ENCODE data around the gene ABCG4.
"Not testable (repeated sequence)": the region's sequence is repeated elsewhere in the genome, so short reads cannot be mapped to it uniquely, and the experiment has no call there.

ABCG4 gene

DNA sequence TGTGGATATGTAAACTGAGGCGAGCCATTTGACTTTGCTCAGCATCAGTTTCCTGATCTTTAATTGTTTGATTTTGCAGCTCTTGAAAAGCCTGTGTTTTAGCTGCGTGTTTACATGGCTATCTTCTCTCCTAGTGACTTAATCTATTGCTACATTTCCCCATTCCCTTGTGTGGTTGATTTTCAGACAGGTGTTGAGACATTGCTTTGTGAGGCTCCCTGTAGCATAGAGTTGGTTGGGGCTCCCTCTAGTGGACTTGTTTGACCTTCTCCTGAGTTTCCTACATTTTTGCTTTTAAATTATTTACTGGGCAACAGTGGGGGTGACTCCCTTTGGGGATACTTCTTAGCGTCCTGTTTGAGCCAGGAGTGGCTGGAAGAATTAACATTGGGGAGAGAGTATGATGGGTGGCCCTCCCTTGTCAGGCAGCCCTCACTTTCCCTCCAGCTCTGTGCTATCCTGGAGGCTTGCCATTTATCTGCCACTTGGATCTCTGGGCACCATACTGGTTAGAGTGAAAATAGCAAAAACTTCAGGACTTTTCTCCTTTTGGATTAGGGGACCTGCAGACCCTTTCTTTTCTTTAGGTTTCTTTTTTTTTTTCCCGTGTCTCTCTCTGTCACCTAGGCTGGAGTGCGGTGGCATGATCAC lies 48.1 kb downstream of the ABCG4 start:
- H4K20me1 ChIP-seq, result no peaks in the 10 kb centered on the region
- peak overlapping the region in 5 of 11 experiments; percentile 1 to 48 (median 12); a peak in 3 of 22 replicates for H3K27ac ChIP-seq
- no peaks in the 10 kb centered on the region for H3K27me3 ChIP-seq
- H3K4me1 ChIP-seq, result peaks cover 4 to 34% (median 17%) of the 10 kb centered on the region in 10 experiments; a peak in 18 of 20 replicates
- TF ChIP-seq Cebpa-rat (IDR thresholded peaks at IDR 0.05), result peak in 2 of 11 experiments; percentile 52 to 67; a peak in 2 of 22 replicates
- peak overlapping the region in 4 of 11 experiments; percentile 9 to 26 (median 14); a peak in 4 of 22 replicates for H3K4me2 ChIP-seq
- H3K9me3 ChIP-seq (replicated peaks in 1 of 11), result no peaks in the 10 kb centered on the region
- no peak overlapping the region for H3K9ac ChIP-seq
- no peak overlapping the region for H3K4me3 ChIP-seq
- no peaks in the 10 kb centered on the region for H3K36me3 ChIP-seq

DNA sequence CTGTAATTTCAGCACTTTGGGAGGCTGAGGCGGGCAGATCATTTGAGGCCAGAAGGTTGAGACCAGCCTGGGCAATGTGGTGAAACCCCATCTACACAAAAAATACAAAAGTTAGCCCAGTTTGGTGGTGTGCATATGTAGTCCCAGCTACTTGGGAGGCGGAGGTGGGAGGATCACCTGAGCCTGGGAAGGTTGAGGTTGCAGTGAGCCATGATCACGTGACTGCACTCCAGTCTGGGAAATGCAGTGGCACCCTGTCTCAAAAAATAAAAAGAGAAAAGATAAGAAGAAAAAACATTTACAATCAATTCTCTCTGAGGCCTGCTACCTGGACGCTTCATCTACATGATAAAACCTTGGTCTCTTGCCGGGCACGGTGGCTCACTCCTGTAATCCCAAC lies 50.1 kb downstream of the ABCG4 start:
- H3K27ac ChIP-seq, result no peak overlapping the region
- no peak overlapping the region for H3K4me2 ChIP-seq
- H3K4me3 ChIP-seq, result no peak overlapping the region
- no peaks in the 10 kb centered on the region for H3K27me3 ChIP-seq
- no peaks in the 10 kb centered on the region for H3K36me3 ChIP-seq
- no peaks in the 10 kb centered on the region for H4K20me1 ChIP-seq
- H3K9ac ChIP-seq, result 0 out of 22 replicates have a peak overlapping the region, but pooled peaks of 2 of the 11 experiments have one; percentile 1 to 3
- TF ChIP-seq Cebpa-rat (IDR thresholded peaks at IDR 0.05), result no peak
- no peaks in the 10 kb centered on the region for H3K9me3 ChIP-seq (replicated peaks in 1 of 11)
- peaks cover 4 to 24% (median 12%) of the 10 kb centered on the region in 10 experiments; a peak in 16 of 20 replicates for H3K4me1 ChIP-seq

DNA sequence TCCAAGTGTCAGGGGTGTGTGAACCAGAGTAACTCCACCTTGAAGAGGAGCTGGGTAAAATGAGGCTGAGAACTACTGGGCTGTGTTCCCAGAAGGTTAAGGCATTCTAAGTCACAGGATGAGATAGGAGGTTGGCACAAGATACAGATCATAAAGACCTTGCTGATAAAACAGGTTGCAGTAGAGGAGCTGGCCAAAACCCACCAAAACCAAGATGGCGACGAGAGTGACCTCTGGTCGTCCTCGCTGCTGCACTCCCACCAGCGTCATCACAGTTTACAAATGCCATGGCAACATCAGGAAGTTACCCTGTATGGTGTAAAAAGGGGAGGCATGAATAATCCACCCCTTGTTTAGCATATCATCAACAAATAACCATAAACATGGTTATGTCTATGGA lies 52.4 kb downstream of the ABCG4 start:
- H3K4me2 ChIP-seq; H3K9me3 ChIP-seq (replicated peaks in 1 of 11); H3K36me3 ChIP-seq; H3K27me3 ChIP-seq; H4K20me1 ChIP-seq; H3K27ac ChIP-seq; H3K4me3 ChIP-seq; H3K9ac ChIP-seq: not testable (repeated sequence)
- peaks cover 18 to 29% (median 21%) of the 10 kb centered on the region in 10 experiments for H3K4me1 ChIP-seq

DNA sequence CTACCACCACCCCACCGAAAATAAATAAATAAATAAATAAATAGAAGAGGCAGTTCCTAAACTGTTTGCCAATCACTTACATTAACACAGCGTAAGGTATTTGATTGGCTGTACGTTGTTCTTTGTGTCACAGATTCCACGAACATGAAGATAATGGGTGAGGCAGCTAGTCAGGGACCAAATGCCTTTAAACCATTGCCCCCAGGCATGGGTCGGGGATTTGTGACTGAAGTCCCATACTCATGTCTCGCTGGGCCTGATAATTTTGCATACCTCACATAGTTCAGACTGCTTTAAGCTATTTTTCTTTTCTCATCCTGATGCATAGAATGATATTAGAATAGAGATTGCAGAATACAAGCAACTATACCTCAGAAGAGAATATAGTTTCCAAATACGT lies 53.7 kb downstream of the ABCG4 start:
- Histone ChIP-seq H3K27me3 (no peaks in the 10 kb centered on the region), H3K4me3 (no peak overlapping the region), H3K9ac (no peak overlapping the region), H3K27ac (no peak overlapping the region), H3K4me2 (no peak overlapping the region), H3K4me1 (peaks cover 15 to 20% (median 19%) of the 10 kb centered on the region in 10 experiments), H4K20me1 (peaks cover 0 to 8% (median 4%) of the 10 kb centered on the region in 11 experiments; a peak in 12 of 22 replicates), H3K9me3 (replicated peaks in 1 of 11) (no peaks in the 10 kb centered on the region), H3K36me3 (no peaks in the 10 kb centered on the region)
- TF ChIP-seq Cebpa-rat (IDR thresholded peaks at IDR 0.05), result no peak

DNA sequence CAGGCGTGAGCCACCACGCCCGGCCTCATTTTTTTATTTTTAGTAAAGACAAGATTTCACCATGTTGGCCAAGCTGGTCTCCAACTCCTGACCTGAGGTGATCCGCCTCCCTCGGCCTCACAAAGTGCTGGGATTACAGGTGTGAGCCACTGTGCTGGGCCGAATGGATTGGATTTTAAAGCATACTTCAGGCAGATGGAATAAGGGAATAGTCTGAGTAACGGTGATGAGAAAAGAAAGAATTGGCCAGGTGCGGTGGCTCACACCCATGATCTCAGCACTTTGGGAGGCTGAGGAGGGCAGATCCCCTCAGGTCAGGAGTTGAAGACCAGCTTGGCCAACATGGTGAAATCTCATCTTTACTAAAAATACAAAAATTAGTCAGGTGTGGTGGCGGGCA lies 55.2 kb downstream of the ABCG4 start:
- Histone ChIP-seq H4K20me1 (peaks cover 15 to 23% (median 18%) of the 10 kb centered on the region in 11 experiments; a peak in 21 of 22 replicates), H3K27ac (peak overlapping the region in 2 of 11 experiments; percentile 5 to 89; a peak in 1 of 22 replicates), H3K4me1 (peaks cover 25 to 35% (median 30%) of the 10 kb centered on the region in 10 experiments), H3K27me3 (no peaks in the 10 kb centered on the region), H3K9me3 (replicated peaks in 1 of 11) (no peaks in the 10 kb centered on the region), H3K4me2 (peak overlapping the region in 6 of 11 experiments; percentile 85 to 97 (median 92); a peak in 8 of 22 replicates), H3K36me3 (peaks cover 0 to 9% (median 1%) of the 10 kb centered on the region in 11 experiments; a peak in 4 of 22 replicates), H3K9ac (no peak overlapping the region), H3K4me3 (no peak overlapping the region)
- no peak for TF ChIP-seq Cebpa-rat (IDR thresholded peaks at IDR 0.05)

DNA sequence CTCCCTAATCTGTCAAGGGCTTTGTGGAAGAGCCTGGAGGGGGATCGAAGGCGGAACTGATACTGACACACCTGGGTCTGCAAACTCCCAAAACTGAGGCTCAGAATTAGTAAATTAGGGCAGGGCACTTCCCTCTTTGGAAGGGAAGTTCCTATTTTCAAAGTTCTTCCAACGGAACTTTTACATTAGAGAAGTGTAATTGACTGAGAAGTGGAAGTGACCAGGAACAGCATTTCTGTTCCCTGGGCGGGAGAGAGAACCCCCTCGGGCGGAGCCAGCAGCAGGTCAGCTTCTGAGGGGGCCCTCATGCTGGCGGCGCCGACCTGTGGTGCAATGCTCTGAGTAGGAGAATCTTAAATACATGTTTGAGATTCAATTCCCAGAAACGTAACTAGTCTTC lies 56.2 kb downstream of the ABCG4 start:
- peaks cover 25 to 34% (median 29%) of the 10 kb centered on the region in 11 experiments; a peak in 21 of 22 replicates for H4K20me1 ChIP-seq
- peak overlapping the region; percentile 81 to 99 (median 97) for H3K4me3 ChIP-seq
- H3K4me2 ChIP-seq, result peak overlapping the region; percentile 85 to 97 (median 93)
- H3K9ac ChIP-seq, result peak overlapping the region; percentile 84 to 98 (median 92); a peak in 20 of 22 replicates
- H3K9me3 ChIP-seq (replicated peaks in 1 of 11), result no peaks in the 10 kb centered on the region
- H3K27me3 ChIP-seq, result no peaks in the 10 kb centered on the region
- H3K36me3 ChIP-seq, result peaks cover 0 to 14% (median 4%) of the 10 kb centered on the region in 11 experiments; a peak in 4 of 22 replicates
- peak overlapping the region; percentile 84 to 93 (median 89); a peak in 20 of 22 replicates for H3K27ac ChIP-seq
- no peak for TF ChIP-seq Cebpa-rat (IDR thresholded peaks at IDR 0.05)
- peaks cover 25 to 45% (median 38%) of the 10 kb centered on the region in 10 experiments for H3K4me1 ChIP-seq

DNA sequence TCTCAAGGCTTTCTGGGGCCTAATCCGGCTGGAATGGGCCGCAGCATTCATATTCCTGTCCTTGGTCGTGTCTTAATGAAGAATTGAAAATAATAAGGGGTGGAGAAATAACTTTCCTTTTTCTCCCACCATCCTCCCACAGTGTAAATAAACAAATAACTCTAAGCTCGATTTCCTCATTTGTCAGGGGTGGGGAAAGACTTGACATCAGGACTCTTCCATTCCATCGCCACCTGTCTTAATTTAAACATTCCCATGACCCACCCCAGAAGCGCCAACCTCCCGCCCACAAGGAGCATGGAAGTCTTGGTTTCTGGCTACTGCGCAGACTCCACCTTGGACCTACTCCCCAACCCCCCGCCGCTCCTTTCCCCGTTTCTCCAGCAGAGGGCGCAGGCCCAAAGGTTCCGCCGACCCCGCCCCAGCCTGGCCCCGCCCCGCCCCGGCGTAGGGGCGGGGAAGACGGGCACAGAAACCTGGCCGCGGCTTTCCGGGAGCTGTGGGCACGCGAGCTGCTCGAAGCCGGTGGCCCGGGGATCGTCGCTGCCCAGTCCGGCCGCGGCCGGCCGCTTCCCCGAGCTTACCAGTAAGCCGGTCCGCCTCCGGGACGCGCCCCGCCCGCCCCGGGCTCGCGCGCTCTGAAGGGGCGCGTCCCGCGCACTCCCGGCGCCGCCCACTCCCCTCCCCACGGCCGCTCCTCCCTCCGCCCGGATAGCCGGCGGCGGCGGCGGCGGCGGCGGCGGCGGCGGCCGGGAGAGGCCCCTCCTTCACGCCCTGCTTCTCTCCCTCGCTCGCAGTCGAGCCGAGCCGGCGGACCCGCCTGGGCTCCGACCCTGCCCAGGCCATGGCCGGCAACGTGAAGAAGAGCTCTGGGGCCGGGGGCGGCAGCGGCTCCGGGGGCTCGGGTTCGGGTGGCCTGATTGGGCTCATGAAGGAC lies 57.0 kb downstream of the ABCG4 start, which contains the start of gene CBL:
Gene CBL, plus strand, starts transcription at position 766 of the 937 bp plus-strand sequence. Its CDS starts 79 bp downstream, at position 845.
- H3K4me1 ChIP-seq, result peaks cover 25 to 52% (median 38%) of the 10 kb centered on the region in 10 experiments
- no peak for TF ChIP-seq Cebpa-rat (IDR thresholded peaks at IDR 0.05)
- no peaks in the 10 kb centered on the region for H3K27me3 ChIP-seq
- H3K4me3 ChIP-seq, result peak within 1 kb of the TSS; percentile 81 to 99 (median 97)
- H4K20me1 ChIP-seq, result peaks cover 33 to 41% (median 36%) of the 10 kb centered on the region in 11 experiments; a peak in 21 of 22 replicates
- peaks cover 0 to 14% (median 4%) of the 10 kb centered on the region in 11 experiments; a peak in 5 of 22 replicates for H3K36me3 ChIP-seq
- peak within 1 kb of the TSS; percentile 85 to 97 (median 93) for H3K4me2 ChIP-seq
- peak within 1 kb of the TSS; percentile 84 to 93 (median 89) for H3K27ac ChIP-seq
- H3K9ac ChIP-seq, result peak within 1 kb of the TSS; percentile 84 to 98 (median 92)
- no peaks in the 10 kb centered on the region for H3K9me3 ChIP-seq (replicated peaks in 1 of 11)

DNA sequence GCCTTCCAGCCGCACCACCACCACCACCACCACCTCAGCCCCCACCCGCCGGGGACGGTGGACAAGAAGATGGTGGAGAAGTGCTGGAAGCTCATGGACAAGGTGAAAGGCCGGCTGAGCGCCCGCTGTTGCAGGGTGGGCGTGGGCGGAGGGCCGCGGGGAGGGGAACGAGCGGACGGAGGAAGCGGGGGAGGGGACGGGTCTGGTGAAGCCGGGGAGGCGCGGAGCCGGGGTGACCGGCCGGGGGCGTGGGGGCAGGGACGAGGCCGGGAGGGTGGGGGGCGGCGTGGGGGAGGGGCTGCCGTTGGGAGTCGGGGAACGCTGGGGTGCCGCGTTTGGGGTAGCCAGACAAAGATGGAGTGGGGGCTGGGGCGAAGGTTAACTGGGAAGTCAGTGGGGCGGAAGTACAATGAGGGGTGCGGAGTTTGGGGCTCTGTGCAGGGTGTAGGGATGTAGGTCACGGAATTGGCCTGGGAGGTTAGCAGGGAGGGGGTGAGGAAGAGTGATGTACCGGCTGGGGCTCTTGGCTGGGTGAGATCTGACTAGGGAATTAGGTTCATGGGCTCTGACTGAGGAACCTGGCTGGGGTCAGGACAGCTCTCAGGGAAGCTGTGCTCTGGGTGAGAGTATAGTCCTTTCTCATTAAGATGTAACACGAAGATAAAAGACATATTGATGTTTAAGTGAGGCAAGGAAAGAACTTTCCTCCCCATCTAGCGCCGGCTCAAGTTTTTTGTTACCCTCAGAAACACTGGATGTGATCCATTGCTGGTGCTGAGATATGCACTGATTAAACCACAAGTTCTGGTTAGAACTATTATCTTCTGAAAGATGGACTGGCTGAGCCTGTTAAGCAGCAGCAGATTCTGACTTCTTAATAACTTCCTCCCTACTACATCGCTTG lies 57.9 kb downstream of the ABCG4 start:
- peak overlapping the region; percentile 70 to 95 (median 90) for H3K4me2 ChIP-seq
- peak overlapping the region; percentile 81 to 99 (median 97) for H3K4me3 ChIP-seq
- TF ChIP-seq Cebpa-rat (IDR thresholded peaks at IDR 0.05), result no peak
- peak overlapping the region; percentile 84 to 93 (median 89) for H3K27ac ChIP-seq
- no peaks in the 10 kb centered on the region for H3K9me3 ChIP-seq (replicated peaks in 1 of 11)
- H3K4me1 ChIP-seq, result peaks cover 25 to 57% (median 38%) of the 10 kb centered on the region in 10 experiments
- peaks cover 42 to 50% (median 45%) of the 10 kb centered on the region in 11 experiments; a peak in 21 of 22 replicates for H4K20me1 ChIP-seq
- peak overlapping the region; percentile 84 to 98 (median 92) for H3K9ac ChIP-seq
- peaks cover 0 to 14% (median 4%) of the 10 kb centered on the region in 11 experiments; a peak in 5 of 22 replicates for H3K36me3 ChIP-seq
- no peaks in the 10 kb centered on the region for H3K27me3 ChIP-seq
